OCI-LY3 (cell line): ENCODE data around the gene CCN6.

Source experiments
- H2AFZ ChIP-seq: fragments of 200-600, 300-600 bp; shearing (Covaris generic); 2 replicates; pipeline ENCODE4 v1.6.0; 2014; ENCODE audit warnings: antibody characterized with exemption, low read depth, low read length
- H3K27ac ChIP-seq: fragments of 200-600, 300-600 bp; sonication (generic); 2 replicates; pipeline ENCODE4 v1.5.1; 2014; ENCODE audit warnings: mild to moderate bottlenecking, low read length, moderate library complexity, mixed read lengths
- H3K27me3 ChIP-seq: fragments of 200-600, 300-600 bp; sonication (generic); 2 replicates; pipeline ENCODE4 v1.6.1; 2014; ENCODE audit warnings: low read depth, low read length, mixed read lengths
- H3K36me3 ChIP-seq: fragments of 200-600, 300-600 bp; sonication (generic); replicated peaks from 2 replicates; pipeline ENCODE3; 2014; ENCODE audit warnings: low read depth, low read length, mixed read lengths
- H3K4me1 ChIP-seq: fragments of 300-600, 200-600 bp; sonication (generic); 2 replicates; pipeline ENCODE4 v1.6.1; 2014; ENCODE audit warnings: low read length, mixed read lengths
- H3K4me2 ChIP-seq: fragments of 200-600, 300-600 bp; sonication (generic); 2 replicates; pipeline ENCODE4 v1.6.1; 2014; ENCODE audit warnings: low read length, mixed read lengths
- H3K4me3 ChIP-seq: fragments of 300-600, 200-600 bp; sonication (generic); 2 replicates; pipeline ENCODE4 v1.5.1; 2014; ENCODE audit warnings: antibody characterized with exemption, mild to moderate bottlenecking, low read length, moderate library complexity
- H3K79me2 ChIP-seq: fragments of 300-600, 200-600 bp; shearing (Covaris generic); 2 replicates; pipeline ENCODE4 v1.6.1; 2014; ENCODE audit warnings: mild to moderate bottlenecking, low read length, mixed read lengths
- H3K9ac ChIP-seq: fragments of 300-600, 200-600 bp; shearing (Covaris generic); 2 replicates; pipeline ENCODE4 v1.6.0; 2014; ENCODE audit warnings: mild to moderate bottlenecking, low read length, moderate library complexity
- H3K9me3 ChIP-seq: fragments of 200-600, 300-600 bp; shearing (Covaris generic); 2 replicates; pipeline ENCODE4 v1.6.1; 2014; ENCODE audit warnings: low read length, mixed read lengths; ENCODE audit not compliant: insufficient read depth
- H4K20me1 ChIP-seq: fragments of 200-600, 300-600 bp; sonication (generic); 2 replicates; pipeline ENCODE4 v1.6.1; 2016; ENCODE audit warnings: low read length, mixed read lengths; ENCODE audit not compliant: insufficient read depth
- EZH2phosphoT487 ChIP-seq: fragments of 200-600 bp; shearing (Covaris generic); IDR thresholded peaks from 2 replicates; pipeline ENCODE4 v1.6.1; 2018; ENCODE audit warnings: antibody characterized with exemption, mixed run types, low read depth
- TF ChIP-seq, protein P1 (sequence below): fragments of 200-600, 300-600 bp; sonication (generic); IDR thresholded peaks from 2 replicates; pipeline ENCODE4 v1.5.1; 2014; ENCODE audit warnings: antibody characterized with exemption, low read length, low read depth

The CCN6 gene

DNA sequence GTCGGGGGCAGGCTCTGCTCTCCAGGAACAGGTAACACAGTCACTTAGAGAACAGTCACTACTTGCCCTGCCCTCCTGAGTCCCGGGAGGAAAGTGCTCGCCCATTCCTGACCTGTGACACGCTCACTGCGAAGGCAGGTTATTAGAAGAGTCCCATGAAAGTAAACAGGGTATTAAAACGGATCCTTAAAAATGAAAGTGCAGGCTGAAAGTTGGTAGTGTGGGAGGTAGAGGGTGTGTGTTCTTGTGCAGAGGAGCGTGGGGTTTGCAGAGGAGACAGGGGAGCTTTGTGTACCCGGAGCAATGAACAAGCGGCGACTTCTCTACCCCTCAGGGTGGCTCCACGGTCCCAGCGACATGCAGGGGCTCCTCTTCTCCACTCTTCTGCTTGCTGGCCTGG lies at the start of gene CCN6:
CCN6 (plus strand) TSS at position 104 of the 400 bp plus-strand sequence; CDS start at position 358, 254 bp downstream.
- H3K4me1 ChIP-seq, result no peaks in the 10 kb centered on the region
- no peak within 1 kb of the TSS for H3K9ac ChIP-seq
- no peak within 1 kb of the TSS for H2AFZ ChIP-seq
- H4K20me1 ChIP-seq, result no peaks in the 10 kb centered on the region
- H3K4me3 ChIP-seq, result no peak within 1 kb of the TSS
- TF ChIP-seq, protein P1, sequence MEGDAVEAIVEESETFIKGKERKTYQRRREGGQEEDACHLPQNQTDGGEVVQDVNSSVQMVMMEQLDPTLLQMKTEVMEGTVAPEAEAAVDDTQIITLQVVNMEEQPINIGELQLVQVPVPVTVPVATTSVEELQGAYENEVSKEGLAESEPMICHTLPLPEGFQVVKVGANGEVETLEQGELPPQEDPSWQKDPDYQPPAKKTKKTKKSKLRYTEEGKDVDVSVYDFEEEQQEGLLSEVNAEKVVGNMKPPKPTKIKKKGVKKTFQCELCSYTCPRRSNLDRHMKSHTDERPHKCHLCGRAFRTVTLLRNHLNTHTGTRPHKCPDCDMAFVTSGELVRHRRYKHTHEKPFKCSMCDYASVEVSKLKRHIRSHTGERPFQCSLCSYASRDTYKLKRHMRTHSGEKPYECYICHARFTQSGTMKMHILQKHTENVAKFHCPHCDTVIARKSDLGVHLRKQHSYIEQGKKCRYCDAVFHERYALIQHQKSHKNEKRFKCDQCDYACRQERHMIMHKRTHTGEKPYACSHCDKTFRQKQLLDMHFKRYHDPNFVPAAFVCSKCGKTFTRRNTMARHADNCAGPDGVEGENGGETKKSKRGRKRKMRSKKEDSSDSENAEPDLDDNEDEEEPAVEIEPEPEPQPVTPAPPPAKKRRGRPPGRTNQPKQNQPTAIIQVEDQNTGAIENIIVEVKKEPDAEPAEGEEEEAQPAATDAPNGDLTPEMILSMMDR, result no peak
- TF ChIP-seq EZH2phosphoT487, result no peak
- no peaks in the 10 kb centered on the region for H3K79me2 ChIP-seq
- no peaks in the 10 kb centered on the region for H3K36me3 ChIP-seq
- no peaks in the 10 kb centered on the region for H3K9me3 ChIP-seq
- no peak within 1 kb of the TSS for H3K27ac ChIP-seq
- no peaks in the 10 kb centered on the region for H3K27me3 ChIP-seq
- no peak within 1 kb of the TSS for H3K4me2 ChIP-seq

DNA sequence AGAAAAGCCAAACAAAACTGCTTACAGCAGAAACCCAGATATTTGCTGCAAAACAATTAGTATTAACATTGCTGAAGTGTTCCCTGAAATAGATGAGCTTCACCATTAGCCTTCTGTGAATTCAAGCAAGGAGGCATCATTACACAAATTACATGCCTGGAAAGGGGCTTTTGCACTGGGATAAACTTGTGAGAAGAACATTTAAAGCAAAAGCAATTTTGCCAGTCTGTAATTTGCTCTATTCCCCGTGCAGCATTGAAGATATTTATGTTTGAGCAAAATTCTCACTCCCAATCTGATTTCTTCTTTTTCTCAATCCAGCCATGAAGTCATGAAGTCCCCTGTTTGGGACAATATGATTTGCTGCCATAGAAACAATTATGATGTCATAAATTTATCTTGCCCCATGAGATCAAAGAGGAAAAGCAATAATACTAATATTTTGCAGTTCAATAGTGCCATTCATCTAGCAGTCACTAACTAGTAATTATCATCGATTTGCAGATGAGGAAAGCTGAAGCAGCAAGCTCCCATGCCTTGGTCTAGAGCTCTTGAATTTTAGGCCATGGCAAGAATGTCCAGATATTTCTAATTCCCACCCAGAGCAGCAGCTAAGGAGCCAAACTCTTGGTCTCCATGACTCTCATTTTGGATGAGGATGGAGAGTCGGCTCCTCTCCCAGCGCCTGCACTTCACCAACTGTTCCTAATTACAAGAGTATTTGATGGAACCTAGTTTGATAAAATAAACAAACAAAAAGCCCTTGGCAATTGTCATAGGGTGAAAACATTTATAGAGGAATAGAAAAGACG lies 49.5 kb upstream of the CCN6 start:
- no peaks in the 10 kb centered on the region for H3K4me1 ChIP-seq
- no peaks in the 10 kb centered on the region for H3K9me3 ChIP-seq
- TF ChIP-seq EZH2phosphoT487, result no peak
- TF ChIP-seq, protein P1, result no peak
- no peak overlapping the region for H3K27ac ChIP-seq
- no peak overlapping the region for H3K4me2 ChIP-seq
- H3K9ac ChIP-seq, result no peak overlapping the region
- H3K79me2 ChIP-seq, result no peaks in the 10 kb centered on the region
- H4K20me1 ChIP-seq, result no peaks in the 10 kb centered on the region
- H3K27me3 ChIP-seq, result 0 out of 2 replicates have a peak, but pooled peaks cover 4% of the 10 kb centered on the region
- no peak overlapping the region for H2AFZ ChIP-seq
- no peak overlapping the region for H3K4me3 ChIP-seq
- no peaks in the 10 kb centered on the region for H3K36me3 ChIP-seq

DNA sequence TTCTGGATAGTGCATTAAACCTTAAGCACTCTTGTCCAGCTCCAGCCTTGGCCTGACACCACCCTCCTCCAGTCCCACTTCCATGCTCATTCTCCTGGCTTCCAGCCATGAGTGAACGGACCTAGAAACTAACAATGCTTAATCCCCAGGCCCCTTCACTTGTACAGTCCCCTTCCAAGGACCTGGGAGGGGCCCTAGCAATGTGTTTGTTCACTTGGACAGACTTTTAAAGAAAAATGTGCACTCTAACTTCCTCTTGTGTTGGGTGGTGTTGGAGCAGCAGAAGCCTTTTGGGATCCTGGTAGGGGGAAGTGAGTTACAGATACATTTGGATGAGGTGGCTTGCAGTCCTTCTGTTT lies 48.9 kb upstream of the CCN6 start:
- Histone ChIP-seq H3K4me1 (no peaks in the 10 kb centered on the region), H3K9me3 (no peaks in the 10 kb centered on the region), H3K4me3 (no peak overlapping the region), H3K9ac (no peak overlapping the region), H3K27me3 (0 out of 2 replicates have a peak, but pooled peaks cover 4% of the 10 kb centered on the region), H3K27ac (no peak overlapping the region), H2AFZ (no peak overlapping the region), H3K36me3 (no peaks in the 10 kb centered on the region), H3K79me2 (no peaks in the 10 kb centered on the region), H4K20me1 (no peaks in the 10 kb centered on the region), H3K4me2 (no peak overlapping the region)
- no peak for TF ChIP-seq EZH2phosphoT487
- TF ChIP-seq, protein P1, result no peak

DNA sequence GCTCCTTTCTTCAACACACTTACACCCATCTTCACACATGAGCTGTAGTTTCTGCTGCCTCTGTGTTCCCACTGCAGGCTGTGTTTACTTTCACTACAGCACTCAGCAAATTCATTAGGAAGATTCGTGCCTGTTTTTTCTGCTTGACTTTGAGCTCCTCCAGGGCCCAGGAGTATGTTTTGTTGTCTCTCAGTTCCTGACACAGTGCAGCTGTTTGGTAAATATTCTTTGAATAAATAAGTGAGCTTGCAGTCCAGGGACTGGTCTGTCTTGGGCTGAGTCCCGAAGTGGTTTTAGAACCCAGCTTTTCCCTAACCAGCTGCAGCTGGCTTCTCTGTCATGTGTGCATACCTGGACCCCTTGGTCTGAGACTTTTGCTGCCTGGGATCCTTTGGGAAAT lies 46.6 kb upstream of the CCN6 start:
- no peaks in the 10 kb centered on the region for H3K36me3 ChIP-seq
- H3K4me1 ChIP-seq, result no peaks in the 10 kb centered on the region
- H3K4me2 ChIP-seq, result no peak overlapping the region
- TF ChIP-seq, protein P1, result no peak
- no peak for TF ChIP-seq EZH2phosphoT487
- no peaks in the 10 kb centered on the region for H4K20me1 ChIP-seq
- H3K4me3 ChIP-seq, result no peak overlapping the region
- no peaks in the 10 kb centered on the region for H3K79me2 ChIP-seq
- no peaks in the 10 kb centered on the region for H3K9me3 ChIP-seq
- no peaks in the 10 kb centered on the region for H3K27me3 ChIP-seq
- H3K27ac ChIP-seq, result no peak overlapping the region
- no peak overlapping the region for H2AFZ ChIP-seq
- no peak overlapping the region for H3K9ac ChIP-seq
